Spleen (tissue), 11 donors: ENCODE measurements around the gene CIP2A. TPM values are rescaled to one million over a fixed set of nuclear protein-coding genes. Genes with fewer than 3 reads are reported as not detected.
A peak's percentile ranks its signal among the peaks of the same experiment; 100 is the strongest.

ENCODE experiments used
- DNase-seq: peaks from one replicate; pipeline ENCODE4 v3.0.0-alpha.2; 2020
- H3K27ac ChIP-seq, 8 donors: fragments of 200-600 bp; sonication (generic) in 7 of 8; 1 replicate in 4 of 8; 2 replicates in 4 of 8; pipeline versions ENCODE4 v1.5.0 to v1.8.0; 2016 to 2021; ENCODE audit warnings: inconsistent platforms in 4 of 8, mild to moderate bottlenecking in 4 of 8, moderate library complexity in 1 of 8
- H3K27me3 ChIP-seq, 7 donors: fragments of 200-600 bp; sonication (generic) in 6 of 7; replicated peaks in 1 of 7; 1 replicate in 4 of 7; 2 replicates in 3 of 7; pipeline versions ENCODE4 v1.5.0 to v1.8.0; 2016 to 2021; ENCODE audit warnings: inconsistent platforms in 3 of 7, mild to moderate bottlenecking in 1 of 7
- H3K36me3 ChIP-seq, 6 donors: fragments of 200-600 bp; sonication (generic) in 5 of 6; 1 replicate in 4 of 6; 2 replicates in 2 of 6; pipeline versions ENCODE4 v1.5.0 to v1.8.0; 2016 to 2021; ENCODE audit warnings: inconsistent platforms in 2 of 6
- H3K4me1 ChIP-seq, 6 donors: fragments of 200-600 bp; sonication (generic) in 5 of 6; 1 replicate in 3 of 6; 2 replicates in 3 of 6; pipeline versions ENCODE4 v1.5.0 to v1.8.0; 2016 to 2021; ENCODE audit warnings: inconsistent platforms in 3 of 6
- H3K4me3 ChIP-seq, 8 donors: fragments of 200-600 bp; sonication (generic) in 7 of 8; 1 replicate in 4 of 8; 2 replicates in 4 of 8; pipeline versions ENCODE4 v1.5.0 to v1.8.0; 2016 to 2021; ENCODE audit warnings: inconsistent platforms in 4 of 8, mild to moderate bottlenecking in 4 of 8, moderate library complexity in 2 of 8
- H3K9me3 ChIP-seq, 8 donors: fragments of 200-600 bp; sonication (generic) in 7 of 8; 1 replicate in 4 of 8; 2 replicates in 4 of 8; pipeline versions ENCODE4 v1.5.0 to v1.8.0; 2016 to 2021; ENCODE audit warnings: inconsistent platforms in 4 of 8
- POLR2A ChIP-seq, 3 donors: fragments of 450-650 bp; IDR thresholded peaks; one replicate each; pipeline ENCODE4 v1.5.1; 2017; ENCODE audit warnings: antibody characterized with exemption in 3 of 3, mild to moderate bottlenecking in 1 of 3
- POLR2AphosphoS5 ChIP-seq, 3 donors: sonication (generic); formaldehyde crosslinking; IDR thresholded peaks; one replicate each; pipeline ENCODE4 v1.5.1; 2017; ENCODE audit warnings: antibody characterized with exemption in 3 of 3
- WGBS, 5 donors: extraction: QIAGEN DNeasy Blood & Tissue Kit in 3 of 5; methylation state at CpG; one replicate each; pipeline versions ENCODE4 v1.1.5 to v1.1.7; 2013 to 2018; 5-methylcytosine and 5-hydroxymethylcytosine counted together
- intact Hi-C: fragments of 100-400 bp; cut with DNase I; formaldehyde crosslinking; loops from one replicate; pipeline ENCODE4 v1.15.0; 2023; ENCODE audit warnings: low total_unique reads
- polyA plus RNA-seq, 3 donors: library from polyadenylated mRNA; stranded (reverse); fragments of 200-250 nt; gene quantifications; one replicate each; pipeline ENCODE4 v1.2.1, GENCODE V29; 2013
- total RNA-seq, 7 donors: library from RNA; depleted of rRNA in 3 of 7; stranded (reverse); fragments of >200 nt in 3 of 7; fragmentation: NEBNext Ultra II Directional in 4 of 7; extraction: Animal tissue kit (Norgen Biotek cat#: 25700) in 4 of 7; gene quantifications; one replicate each; pipeline versions ENCODE4 v1.1.0 to v1.2.1, GENCODE V29; 2016 to 2021
- TF ChIP-seq, protein P1 (sequence below), 11 experiments: fragments of 200-600 bp in 7 of 11; fragments of 450-650 bp in 4 of 11; sonication (generic) in 4 of 11; IDR thresholded peaks in 8 of 11; conservative IDR thresholded peaks in 3 of 11; 1 replicate in 7 of 11; 2 replicates in 4 of 11; pipeline versions ENCODE4 v1.4.0 to v1.8.0; 2016 to 2021; ENCODE audit warnings: antibody characterized with exemption in 11 of 11, inconsistent platforms in 4 of 11, mild to moderate bottlenecking in 1 of 11
- donor health status: healthy with polysubstance abuse.
- donor health status: DM: no; HTN: no; CAD: no; lungs with moderate emphysema.
- donor health status: DM: no; HTN: no; CAD: no.
- donor health status: Bipolar disorder and iron deficiency.
- donor health status: healthy.
- donor health status: DM: no; HTN: no; CAD: no.
- donor health status: DM: yes; HTN: yes; CAD: no.

CIP2A gene
- total and polyA plus RNA-seq, 10 donors, result 2.2 to 15.7 (median 8.1) TPM

DNA sequence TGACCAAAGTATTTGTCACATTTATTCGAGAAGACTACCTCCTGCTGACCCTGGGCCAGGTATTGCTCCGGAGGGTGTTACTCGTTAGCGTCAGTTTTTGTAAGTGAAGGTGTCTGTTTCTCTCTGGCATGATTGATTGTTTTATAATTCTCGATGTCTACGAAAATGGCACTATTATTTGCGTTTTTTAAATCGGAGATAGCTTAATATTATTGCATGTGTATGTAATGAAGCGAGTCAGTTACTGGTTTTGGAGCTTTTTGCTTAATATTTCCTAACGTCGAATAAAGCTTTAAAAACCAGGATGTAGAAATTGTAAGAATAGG, 723 bp upstream of the CIP2A start:
- Histone ChIP-seq H3K4me3 (peak overlapping the region; percentile 62 to 95 (median 88)), H3K27me3 (no peaks in the 10 kb centered on the region), H3K36me3 (no peaks in the 10 kb centered on the region), H3K9me3 (no peaks in the 10 kb centered on the region), H3K27ac (peak overlapping the region; percentile 90 to 98 (median 96)), H3K4me1 (peaks cover 3 to 59% (median 30%) of the 10 kb centered on the region in 6 donors)
- intact Hi-C loops, result no loop called here
- TF ChIP-seq POLR2A (IDR thresholded peaks at IDR 0.05) (no peak), POLR2AphosphoS5 (IDR thresholded peaks at IDR 0.05) (no peak)
- TF ChIP-seq, protein P1, sequence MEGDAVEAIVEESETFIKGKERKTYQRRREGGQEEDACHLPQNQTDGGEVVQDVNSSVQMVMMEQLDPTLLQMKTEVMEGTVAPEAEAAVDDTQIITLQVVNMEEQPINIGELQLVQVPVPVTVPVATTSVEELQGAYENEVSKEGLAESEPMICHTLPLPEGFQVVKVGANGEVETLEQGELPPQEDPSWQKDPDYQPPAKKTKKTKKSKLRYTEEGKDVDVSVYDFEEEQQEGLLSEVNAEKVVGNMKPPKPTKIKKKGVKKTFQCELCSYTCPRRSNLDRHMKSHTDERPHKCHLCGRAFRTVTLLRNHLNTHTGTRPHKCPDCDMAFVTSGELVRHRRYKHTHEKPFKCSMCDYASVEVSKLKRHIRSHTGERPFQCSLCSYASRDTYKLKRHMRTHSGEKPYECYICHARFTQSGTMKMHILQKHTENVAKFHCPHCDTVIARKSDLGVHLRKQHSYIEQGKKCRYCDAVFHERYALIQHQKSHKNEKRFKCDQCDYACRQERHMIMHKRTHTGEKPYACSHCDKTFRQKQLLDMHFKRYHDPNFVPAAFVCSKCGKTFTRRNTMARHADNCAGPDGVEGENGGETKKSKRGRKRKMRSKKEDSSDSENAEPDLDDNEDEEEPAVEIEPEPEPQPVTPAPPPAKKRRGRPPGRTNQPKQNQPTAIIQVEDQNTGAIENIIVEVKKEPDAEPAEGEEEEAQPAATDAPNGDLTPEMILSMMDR (IDR thresholded peaks at IDR 0.05 in 8 of 11, conservative IDR thresholded peaks at IDR 0.05 in 3 of 11), result no peak
- DNase-seq, result no peak
- 0 to 1% (median 1%) methylated on average over 11 of the region's 11 CpGs for WGBS, 5 donors

DNA sequence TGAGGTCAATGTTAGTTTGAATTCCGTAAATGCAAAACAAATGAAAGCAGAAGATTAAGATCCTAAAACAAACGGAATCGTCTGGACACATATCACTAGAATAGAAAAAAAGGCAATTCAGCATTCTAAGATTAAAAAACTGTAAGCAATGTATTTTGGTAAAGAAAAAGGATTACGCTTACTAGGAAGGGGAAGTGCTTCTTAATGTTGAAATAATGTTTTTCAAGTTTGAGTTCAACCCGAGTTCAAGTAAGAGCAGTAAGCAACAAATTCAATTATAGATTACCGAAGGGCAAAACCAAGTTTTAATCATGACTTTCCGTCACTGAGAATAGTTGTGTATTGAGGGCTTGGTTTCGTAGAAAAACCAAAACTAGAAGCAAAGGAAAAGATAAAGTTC, 637 bp downstream of the CIP2A start:
- no peak for DNase-seq
- Histone ChIP-seq H3K27me3 (no peaks in the 10 kb centered on the region), H3K27ac (peak overlapping the region; percentile 90 to 98 (median 96)), H3K4me3 (peak overlapping the region; percentile 62 to 95 (median 88)), H3K36me3 (peaks cover 0 to 13% (median 0%) of the 10 kb centered on the region in 6 donors), H3K4me1 (peaks cover 3 to 59% (median 30%) of the 10 kb centered on the region in 6 donors), H3K9me3 (no peaks in the 10 kb centered on the region)
- WGBS, 5 donors, result 1 to 3% (median 1%) methylated on average over 8 of the region's 8 CpGs
- TF ChIP-seq POLR2AphosphoS5 (IDR thresholded peaks at IDR 0.05), result no peak
- TF ChIP-seq, protein P1 (IDR thresholded peaks at IDR 0.05 in 8 of 11, conservative IDR thresholded peaks at IDR 0.05 in 3 of 11), result no peak
- TF ChIP-seq POLR2A (IDR thresholded peaks at IDR 0.05), result no peak
- intact Hi-C loops, result no loop called here

DNA sequence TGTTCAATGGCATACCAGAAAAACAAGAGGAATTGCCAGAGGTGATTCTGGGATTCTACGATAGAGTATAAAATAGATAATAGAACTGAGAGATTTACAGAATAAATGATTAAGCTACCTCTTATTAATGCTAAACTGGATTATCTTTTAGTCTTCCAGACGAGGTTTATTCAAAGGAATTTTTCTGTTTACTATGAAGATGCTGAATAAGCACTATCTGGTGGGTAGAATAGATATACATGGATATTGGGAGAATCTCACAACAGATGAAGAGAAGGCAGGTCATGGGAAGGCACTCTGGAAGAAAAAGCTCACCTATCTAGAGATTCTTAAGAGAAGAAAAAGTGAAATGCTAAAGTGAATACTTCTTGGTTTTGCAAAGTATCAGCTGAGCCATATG, 11.2 kb downstream of the CIP2A start:
- DNase-seq, result no peak
- H3K4me1 ChIP-seq, result no peaks in the 10 kb centered on the region
- TF ChIP-seq, protein P1 (IDR thresholded peaks at IDR 0.05 in 8 of 11, conservative IDR thresholded peaks at IDR 0.05 in 3 of 11), result no peak
- TF ChIP-seq POLR2AphosphoS5 (IDR thresholded peaks at IDR 0.05) (no peak), POLR2A (IDR thresholded peaks at IDR 0.05) (no peak)
- H3K36me3 ChIP-seq, result peaks cover 0 to 76% (median 5%) of the 10 kb centered on the region in 6 donors
- 94 to 97% (median 94%) methylated on average over 2 of the region's 2 CpGs for WGBS, 5 donors
- H3K9me3 ChIP-seq, result peaks cover 0 to 6% (median 0%) of the 10 kb centered on the region in 8 donors
- H3K27me3 ChIP-seq, result no peaks in the 10 kb centered on the region
- no peak overlapping the region for H3K27ac ChIP-seq
- intact Hi-C loops, result no loop called here
- no peak overlapping the region for H3K4me3 ChIP-seq

GRCh38 chr3:108569336-108569735, 19.9 kb downstream of the CIP2A start:
- no peaks in the 10 kb centered on the region for H3K4me1 ChIP-seq
- TF ChIP-seq, protein P1 (IDR thresholded peaks at IDR 0.05 in 8 of 11, conservative IDR thresholded peaks at IDR 0.05 in 3 of 11), result no peak
- TF ChIP-seq POLR2AphosphoS5 (IDR thresholded peaks at IDR 0.05), result no peak
- no peak for TF ChIP-seq POLR2A (IDR thresholded peaks at IDR 0.05)
- peaks cover 0 to 10% (median 3%) of the 10 kb centered on the region in 8 donors for H3K9me3 ChIP-seq
- intact Hi-C loops, result no loop called here
- H3K27me3 ChIP-seq, result no peaks in the 10 kb centered on the region
- no peak overlapping the region for H3K4me3 ChIP-seq
- no peak overlapping the region for H3K27ac ChIP-seq
- DNase-seq, result no peak
- WGBS, 5 donors, result 97 to 99% (median 98%) methylated on average over 4 of the region's 4 CpGs
- peaks cover 0 to 71% (median 0%) of the 10 kb centered on the region in 6 donors for H3K36me3 ChIP-seq
